Measurements from ENCODE around the gene RNF20. TPM values are rescaled to one million over a fixed set of nuclear protein-coding genes. Genes with fewer than 3 reads are reported as not detected.
"Not testable (repeated sequence)": the region's sequence is repeated elsewhere in the genome, so short reads cannot be mapped to it uniquely, and the experiment has no call there.

Gene RNF20
- total and polyA plus RNA-seq, 4 donors, result 8.3 to 13.9 (median 10.9) TPM

DNA sequence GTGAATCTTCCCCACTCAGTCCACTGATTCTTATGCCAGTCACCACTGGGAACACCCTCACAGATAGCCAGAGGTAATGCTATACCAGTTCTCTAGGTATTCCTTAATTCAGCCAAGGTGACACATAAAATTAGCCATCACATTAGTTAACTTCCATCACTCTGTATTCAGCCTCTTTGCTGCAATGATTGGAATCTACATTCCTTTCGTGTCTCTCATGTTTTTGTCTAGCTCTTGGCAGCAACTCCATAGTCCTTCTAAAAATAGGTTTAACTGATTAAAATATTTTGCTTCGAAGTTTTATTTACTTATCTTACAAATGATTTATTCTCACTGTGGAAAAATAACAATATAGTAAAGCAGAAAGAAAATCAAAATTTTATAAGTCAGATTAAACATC is 19.6 kb upstream of the RNF20 start:
- Histone ChIP-seq H3K4me1 (ENCODE audit: control insufficient read depth in 4 of 4, insufficient read depth in 4 of 4, low read length in 3 of 4) (no peaks in the 10 kb centered on the region), H3K27me3 (ENCODE audit: control insufficient read depth in 4 of 4, insufficient read depth in 4 of 4, low read length in 3 of 4) (no peaks in the 10 kb centered on the region), H3K9me3 (ENCODE audit: control insufficient read depth in 4 of 4, low read length in 3 of 4) (no peaks in the 10 kb centered on the region), H3K4me3 (ENCODE audit: low read depth in 1 of 3, low read length in 3 of 3) (no peak overlapping the region), H3K9ac (ENCODE audit: low read depth in 1 of 2, low read length in 2 of 2) (no peak overlapping the region), H3K27ac (ENCODE audit: low read depth in 1 of 2, low read length in 2 of 2) (no peak overlapping the region), H3K36me3 (ENCODE audit: control insufficient read depth in 4 of 4, insufficient read depth in 3 of 4, low read depth in 1 of 4, low read length in 3 of 4) (no peaks in the 10 kb centered on the region)
- WGBS, result 55% methylated on average over 2 of the region's 2 CpGs
- no peak for DNase-seq (ENCODE audit: low spot score)
- TF ChIP-seq, protein P1, sequence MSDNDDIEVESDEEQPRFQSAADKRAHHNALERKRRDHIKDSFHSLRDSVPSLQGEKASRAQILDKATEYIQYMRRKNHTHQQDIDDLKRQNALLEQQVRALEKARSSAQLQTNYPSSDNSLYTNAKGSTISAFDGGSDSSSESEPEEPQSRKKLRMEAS (IDR thresholded peaks at IDR 0.05), result no peak
- TF ChIP-seq, protein P2, sequence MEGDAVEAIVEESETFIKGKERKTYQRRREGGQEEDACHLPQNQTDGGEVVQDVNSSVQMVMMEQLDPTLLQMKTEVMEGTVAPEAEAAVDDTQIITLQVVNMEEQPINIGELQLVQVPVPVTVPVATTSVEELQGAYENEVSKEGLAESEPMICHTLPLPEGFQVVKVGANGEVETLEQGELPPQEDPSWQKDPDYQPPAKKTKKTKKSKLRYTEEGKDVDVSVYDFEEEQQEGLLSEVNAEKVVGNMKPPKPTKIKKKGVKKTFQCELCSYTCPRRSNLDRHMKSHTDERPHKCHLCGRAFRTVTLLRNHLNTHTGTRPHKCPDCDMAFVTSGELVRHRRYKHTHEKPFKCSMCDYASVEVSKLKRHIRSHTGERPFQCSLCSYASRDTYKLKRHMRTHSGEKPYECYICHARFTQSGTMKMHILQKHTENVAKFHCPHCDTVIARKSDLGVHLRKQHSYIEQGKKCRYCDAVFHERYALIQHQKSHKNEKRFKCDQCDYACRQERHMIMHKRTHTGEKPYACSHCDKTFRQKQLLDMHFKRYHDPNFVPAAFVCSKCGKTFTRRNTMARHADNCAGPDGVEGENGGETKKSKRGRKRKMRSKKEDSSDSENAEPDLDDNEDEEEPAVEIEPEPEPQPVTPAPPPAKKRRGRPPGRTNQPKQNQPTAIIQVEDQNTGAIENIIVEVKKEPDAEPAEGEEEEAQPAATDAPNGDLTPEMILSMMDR (IDR thresholded peaks at IDR 0.05; ENCODE audit: low read depth, low read length, missing input control), result no peak
- TF ChIP-seq YY1 (IDR thresholded peaks at IDR 0.05), result no peak
- TF ChIP-seq, protein P3, sequence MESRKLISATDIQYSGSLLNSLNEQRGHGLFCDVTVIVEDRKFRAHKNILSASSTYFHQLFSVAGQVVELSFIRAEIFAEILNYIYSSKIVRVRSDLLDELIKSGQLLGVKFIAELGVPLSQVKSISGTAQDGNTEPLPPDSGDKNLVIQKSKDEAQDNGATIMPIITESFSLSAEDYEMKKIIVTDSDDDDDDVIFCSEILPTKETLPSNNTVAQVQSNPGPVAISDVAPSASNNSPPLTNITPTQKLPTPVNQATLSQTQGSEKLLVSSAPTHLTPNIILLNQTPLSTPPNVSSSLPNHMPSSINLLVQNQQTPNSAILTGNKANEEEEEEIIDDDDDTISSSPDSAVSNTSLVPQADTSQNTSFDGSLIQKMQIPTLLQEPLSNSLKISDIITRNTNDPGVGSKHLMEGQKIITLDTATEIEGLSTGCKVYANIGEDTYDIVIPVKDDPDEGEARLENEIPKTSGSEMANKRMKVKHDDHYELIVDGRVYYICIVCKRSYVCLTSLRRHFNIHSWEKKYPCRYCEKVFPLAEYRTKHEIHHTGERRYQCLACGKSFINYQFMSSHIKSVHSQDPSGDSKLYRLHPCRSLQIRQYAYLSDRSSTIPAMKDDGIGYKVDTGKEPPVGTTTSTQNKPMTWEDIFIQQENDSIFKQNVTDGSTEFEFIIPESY (IDR thresholded peaks at IDR 0.05), result no peak
- TF ChIP-seq TAF1 (conservative IDR thresholded peaks at IDR 0.05), result no peak
- TF ChIP-seq RAD21 (IDR thresholded peaks at IDR 0.05), result no peak
- no peak for TF ChIP-seq GABPA (IDR thresholded peaks at IDR 0.05 in 1 of 2, conservative IDR thresholded peaks at IDR 0.05 in 1 of 2)
- no peak for TF ChIP-seq EGR1 (IDR thresholded peaks at IDR 0.05; ENCODE audit: low read depth in 2 of 2)
- TF ChIP-seq FOXA2 (IDR thresholded peaks at IDR 0.05), result no peak

DNA sequence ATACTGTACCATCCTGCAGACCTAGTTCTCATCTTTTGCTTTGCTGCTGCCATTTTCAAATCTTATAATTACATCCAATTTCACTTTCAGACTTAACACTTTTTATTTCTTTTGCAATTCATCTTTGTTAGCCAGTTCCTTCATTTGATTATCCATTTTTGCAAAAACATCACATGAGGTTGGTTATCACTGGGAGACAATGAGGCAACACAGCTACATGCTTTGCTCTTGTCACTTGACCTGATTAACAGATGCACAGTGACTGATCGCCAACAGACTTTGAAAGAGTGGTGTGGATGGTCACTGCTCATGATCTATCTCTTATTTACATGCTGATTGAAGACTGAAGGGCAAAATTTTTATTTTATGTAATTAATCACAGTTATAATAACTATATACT is 17.0 kb upstream of the RNF20 start:
- no peaks in the 10 kb centered on the region for H3K27me3 ChIP-seq (ENCODE audit: control insufficient read depth in 4 of 4, insufficient read depth in 4 of 4, low read length in 3 of 4)
- WGBS, result 80% methylated on average over 1 of the region's 1 CpG
- no peak for DNase-seq (ENCODE audit: low spot score)
- H3K9me3 ChIP-seq (ENCODE audit: control insufficient read depth in 4 of 4, low read length in 3 of 4), result no peaks in the 10 kb centered on the region
- TF ChIP-seq FOXA2 (IDR thresholded peaks at IDR 0.05) (no peak), GABPA (IDR thresholded peaks at IDR 0.05 in 1 of 2, conservative IDR thresholded peaks at IDR 0.05 in 1 of 2) (no peak), NR2F2 (IDR thresholded peaks at IDR 0.05) (no peak), YY1 (IDR thresholded peaks at IDR 0.05) (no peak), TAF1 (conservative IDR thresholded peaks at IDR 0.05) (no peak)
- TF ChIP-seq, protein P2 (IDR thresholded peaks at IDR 0.05; ENCODE audit: low read depth, low read length, missing input control), result no peak
- TF ChIP-seq, protein P4, sequence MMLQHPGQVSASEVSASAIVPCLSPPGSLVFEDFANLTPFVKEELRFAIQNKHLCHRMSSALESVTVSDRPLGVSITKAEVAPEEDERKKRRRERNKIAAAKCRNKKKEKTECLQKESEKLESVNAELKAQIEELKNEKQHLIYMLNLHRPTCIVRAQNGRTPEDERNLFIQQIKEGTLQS (IDR thresholded peaks at IDR 0.05), result no peak
- TF ChIP-seq, protein P1 (IDR thresholded peaks at IDR 0.05), result no peak
- no peak overlapping the region for H3K4me3 ChIP-seq (ENCODE audit: low read depth in 1 of 3, low read length in 3 of 3)
- no peaks in the 10 kb centered on the region for H3K4me1 ChIP-seq (ENCODE audit: control insufficient read depth in 4 of 4, insufficient read depth in 4 of 4, low read length in 3 of 4)
- H3K9ac ChIP-seq (ENCODE audit: low read depth in 1 of 2, low read length in 2 of 2), result no peak overlapping the region
- H3K36me3 ChIP-seq (ENCODE audit: control insufficient read depth in 4 of 4, insufficient read depth in 3 of 4, low read depth in 1 of 4, low read length in 3 of 4), result no peaks in the 10 kb centered on the region
- H3K27ac ChIP-seq (ENCODE audit: low read depth in 1 of 2, low read length in 2 of 2), result no peak overlapping the region

DNA sequence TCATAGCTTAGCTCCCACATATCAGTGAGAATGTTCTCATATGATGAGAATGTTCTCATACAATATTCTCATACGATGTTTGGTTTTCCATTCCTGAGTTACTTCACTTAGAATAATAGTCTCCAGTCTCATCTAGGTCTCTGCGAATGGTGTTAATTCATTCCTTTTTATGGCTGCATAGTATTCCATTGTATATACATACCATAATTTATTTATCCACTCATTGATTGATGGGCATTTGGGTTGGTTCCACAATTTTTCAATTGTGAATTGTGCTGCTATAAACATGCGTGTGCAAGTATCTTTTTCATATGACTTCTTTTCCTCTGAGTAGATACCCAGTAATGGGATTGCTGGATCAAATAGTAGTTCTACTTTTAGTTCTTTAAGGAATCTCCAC is 15.2 kb upstream of the RNF20 start:
- H3K4me3 ChIP-seq (ENCODE audit: low read depth in 1 of 3, low read length in 3 of 3); H3K27me3 ChIP-seq (ENCODE audit: control insufficient read depth in 4 of 4, insufficient read depth in 4 of 4, low read length in 3 of 4); DNase-seq (ENCODE audit: low spot score); H3K4me1 ChIP-seq (ENCODE audit: control insufficient read depth in 4 of 4, insufficient read depth in 4 of 4, low read length in 3 of 4); H3K9me3 ChIP-seq (ENCODE audit: control insufficient read depth in 4 of 4, low read length in 3 of 4); H3K9ac ChIP-seq (ENCODE audit: low read depth in 1 of 2, low read length in 2 of 2); H3K36me3 ChIP-seq (ENCODE audit: control insufficient read depth in 4 of 4, insufficient read depth in 3 of 4, low read depth in 1 of 4, low read length in 3 of 4); H3K27ac ChIP-seq (ENCODE audit: low read depth in 1 of 2, low read length in 2 of 2): not testable (repeated sequence)
- 93% methylated on average over 3 of the region's 3 CpGs for WGBS
